ENCODE measurements around the gene CMIP.

Gene CMIP

GRCh38 chr16:81620029-81620428 is 175.4 kb downstream of the CMIP start:
- no peak for DNase-seq (ENCODE audit: low read depth, low spot score)
- in situ Hi-C loops (cut with HindIII; ENCODE audit: low sequenced_read_pairs): no loop called here
- no peak for TF ChIP-seq CTCF (IDR thresholded peaks at IDR 0.05; ENCODE audit: low read depth, low read length)
- no peak overlapping the region for H3K4me3 ChIP-seq (ENCODE audit: low read depth, low read length)

GRCh38 chr16:81620796-81621195 is 176.2 kb downstream of the CMIP start:
- DNase-seq (ENCODE audit: low read depth, low spot score): no peak
- no peak for TF ChIP-seq CTCF (IDR thresholded peaks at IDR 0.05; ENCODE audit: low read depth, low read length)
- H3K4me3 ChIP-seq (ENCODE audit: low read depth, low read length): no peak overlapping the region

GRCh38 chr16:81621496-81621895 is 176.9 kb downstream of the CMIP start:
- no peak for TF ChIP-seq CTCF (IDR thresholded peaks at IDR 0.05; ENCODE audit: low read depth, low read length)
- DNase-seq (ENCODE audit: low read depth, low spot score): no peak
- in situ Hi-C loops (cut with HindIII; ENCODE audit: low sequenced_read_pairs): no loop called here
- no peak overlapping the region for H3K4me3 ChIP-seq (ENCODE audit: low read depth, low read length)

More at GRCh38 chr16:81620796-81621195, 176.2 kb downstream of the CMIP start:
- in situ Hi-C loops (cut with HindIII; ENCODE audit: low sequenced_read_pairs): no loop called here

GRCh38 chr16:81623365-81624102 is 178.9 kb downstream of the CMIP start:
- in situ Hi-C loops (cut with HindIII; ENCODE audit: low sequenced_read_pairs): no loop called here
- DNase-seq (ENCODE audit: low read depth, low spot score): peak; percentile 67
- H3K4me3 ChIP-seq (ENCODE audit: low read depth, low read length): no peak overlapping the region
- peak; percentile 64 for TF ChIP-seq CTCF (IDR thresholded peaks at IDR 0.05; ENCODE audit: low read depth, low read length)

GRCh38 chr16:81624403-81624759 is 179.8 kb downstream of the CMIP start:
- no peak for TF ChIP-seq CTCF (IDR thresholded peaks at IDR 0.05; ENCODE audit: low read depth, low read length)
- DNase-seq (ENCODE audit: low read depth, low spot score): no peak
- H3K4me3 ChIP-seq (ENCODE audit: low read depth, low read length): no peak overlapping the region
- in situ Hi-C loops (cut with HindIII; ENCODE audit: low sequenced_read_pairs): no loop called here

- in situ Hi-C loops (cut with HindIII; ENCODE audit: low sequenced_read_pairs): no loop called here
- no peak for TF ChIP-seq CTCF (IDR thresholded peaks at IDR 0.05; ENCODE audit: low read depth, low read length)
- DNase-seq (ENCODE audit: low read depth, low spot score): no peak
- H3K4me3 ChIP-seq (ENCODE audit: low read depth, low read length): no peak overlapping the region
Observed at GRCh38 chr16:81624760-81625543, 180.3 kb downstream of the CMIP start.
